Measurements from ENCODE around the gene PIK3C2A.

GRCh38 chr11:17159441-17159840 is 48.3 kb downstream of the PIK3C2A start:
- no peak for TF ChIP-seq CTCF (IDR thresholded peaks at IDR 0.05)
- no peak for TF ChIP-seq POLR2A (IDR thresholded peaks at IDR 0.05)
